ENCODE results near the gene GPR148.

The GPR148 gene

GRCh38 chr2:130754811-130755210, 25.9 kb downstream of the GPR148 start:
- no peak for DNase-seq

GRCh38 chr2:130755256-130756052, 26.6 kb downstream of the GPR148 start, which contains the start of gene AMER3:
Gene AMER3, plus strand, starts transcription at chr2:130755540. Its CDS starts 6,533 bp downstream, at chr2:130762073.
- peak; percentile 79 for DNase-seq

- DNase-seq = peak; percentile 77
These were observed 27.4 kb downstream of the GPR148 start for GRCh38 chr2:130756053-130756873.

GRCh38 chr2:130756874-130757668, 28.2 kb downstream of the GPR148 start:
- DNase-seq = no peak

GRCh38 chr2:130759906-130760753, 31.3 kb downstream of the GPR148 start:
- no peak for DNase-seq

GRCh38 chr2:130760754-130761751, 32.2 kb downstream of the GPR148 start:
- DNase-seq = no peak

GRCh38 chr2:130762031-130762909, 33.4 kb downstream of the GPR148 start:
- DNase-seq = no peak

- DNase-seq = no peak
These were observed 34.1 kb downstream of the GPR148 start for GRCh38 chr2:130762910-130763385.

GRCh38 chr2:130763405-130763804, 34.5 kb downstream of the GPR148 start:
- DNase-seq = no peak

GRCh38 chr2:130764035-130764820, 35.4 kb downstream of the GPR148 start:
- no peak for DNase-seq

GRCh38 chr2:130764821-130765115, 35.9 kb downstream of the GPR148 start:
- DNase-seq = no peak

- no peak for DNase-seq
These were observed 36.6 kb downstream of the GPR148 start for GRCh38 chr2:130765464-130765863.

- no peak for DNase-seq
These were observed 37.2 kb downstream of the GPR148 start for GRCh38 chr2:130766037-130766436.

- DNase-seq = no peak
These were observed 38.0 kb downstream of the GPR148 start for GRCh38 chr2:130766711-130767407.

- DNase-seq = no peak
These were observed 38.5 kb downstream of the GPR148 start for GRCh38 chr2:130767408-130767775.

- no peak for DNase-seq
These were observed 39.5 kb downstream of the GPR148 start for GRCh38 chr2:130768191-130768855.

- DNase-seq = no peak
These were observed 40.6 kb downstream of the GPR148 start for GRCh38 chr2:130769343-130769907.
